SK-N-SH treated with all-trans-retinoic acid at 6 μM for 48 hours (cell line): ENCODE results near the gene CDH4.

Experiments used
- ATAC-seq: fragments of 200-7000 bp; cut with Tn5 transposase; 3 replicates; pipeline ENCODE4 v1.9.1; 2020; ENCODE audit warnings: mild to moderate bottlenecking, moderate library complexity
- ARNTL ChIP-seq: fragments of 450-650 bp; formaldehyde crosslinking; IDR thresholded peaks from 2 replicates; pipeline ENCODE4 v1.5.0; 2020; ENCODE audit warnings: low read depth, mild to moderate bottlenecking, moderate library complexity, borderline replicate concordance
- BACH2 ChIP-seq: fragments of 250-450 bp; sonication (Bioruptor Pico); IDR thresholded peaks from 2 replicates; pipeline ENCODE4 v1.9.0; 2021; ENCODE audit warnings: mild to moderate bottlenecking, borderline replicate concordance
- CSDC2 ChIP-seq: fragments of 250-450 bp; sonication (Bioruptor Pico); IDR thresholded peaks from 2 replicates; pipeline ENCODE4 v1.5.0; 2020; ENCODE audit warnings: mild to moderate bottlenecking, moderate library complexity
- ESRRG ChIP-seq: fragments of 250-450 bp; sonication (Bioruptor Pico); IDR thresholded peaks from 2 replicates; pipeline ENCODE4 v1.6.1; 2021; ENCODE audit warnings: mild to moderate bottlenecking
- GLIS3 ChIP-seq: fragments of 250-450 bp; sonication (Bioruptor Pico); IDR thresholded peaks from 2 replicates; pipeline ENCODE4 v1.5.0; 2020; ENCODE audit warnings: mild to moderate bottlenecking, moderate library complexity
- ISL1 ChIP-seq: fragments of 250-450 bp; sonication (Bioruptor Pico); IDR thresholded peaks from 2 replicates; pipeline ENCODE4 v2.1.2; 2022; ENCODE audit warnings: mild to moderate bottlenecking, moderate library complexity
- OSR1 ChIP-seq: fragments of 250-450 bp; sonication (Bioruptor Pico); IDR thresholded peaks from 2 replicates; pipeline ENCODE4 v1.8.0; 2022; ENCODE audit warnings: moderate library complexity, mild to moderate bottlenecking, inconsistent platforms
- PPARA ChIP-seq: fragments of 250-450 bp; sonication (Bioruptor Pico); IDR thresholded peaks from 2 replicates; pipeline ENCODE4 v1.5.0; 2020; ENCODE audit warnings: mild to moderate bottlenecking, borderline replicate concordance
- RARB ChIP-seq: fragments of 250-450 bp; sonication (Bioruptor Pico); IDR thresholded peaks from 2 replicates; pipeline ENCODE4 v1.8.0; 2021; ENCODE audit warnings: mild to moderate bottlenecking, moderate library complexity
- TCF4 ChIP-seq: fragments of 250-450 bp; sonication (Bioruptor Pico); IDR thresholded peaks from 2 replicates; pipeline ENCODE4 v1.8.0; 2021; ENCODE audit warnings: mild to moderate bottlenecking, moderate library complexity, borderline replicate concordance
- TOX ChIP-seq: fragments of 250-450 bp; sonication (Bioruptor Pico); IDR thresholded peaks from 2 replicates; pipeline ENCODE4 v1.8.0; 2021; ENCODE audit warnings: mild to moderate bottlenecking, moderate library complexity, borderline replicate concordance
- TSHZ2 ChIP-seq: fragments of 250-450 bp; sonication (Bioruptor Pico); IDR thresholded peaks from 2 replicates; pipeline ENCODE4 v1.5.0; 2020; ENCODE audit warnings: mild to moderate bottlenecking, moderate library complexity
- ZC3H10 ChIP-seq: fragments of 250-450 bp; sonication (Bioruptor Pico); IDR thresholded peaks from 2 replicates; pipeline ENCODE4 v1.5.1; 2021; ENCODE audit warnings: mild to moderate bottlenecking, moderate library complexity
- ZFP30 ChIP-seq: fragments of 450-650 bp; formaldehyde crosslinking; IDR thresholded peaks from 2 replicates; pipeline ENCODE4 v1.5.0; 2022; ENCODE audit warnings: mild to moderate bottlenecking, moderate library complexity
- ZNF565 ChIP-seq: fragments of 450-650 bp; formaldehyde crosslinking; conservative IDR thresholded peaks from 2 replicates; pipeline ENCODE4 v1.5.0; 2020; ENCODE audit warnings: low read depth, mild to moderate bottlenecking, moderate library complexity
- ZNF70 ChIP-seq: fragments of 450-650 bp; formaldehyde crosslinking; IDR thresholded peaks from 2 replicates; pipeline ENCODE4 v1.5.0; 2020; ENCODE audit warnings: mild to moderate bottlenecking, moderate library complexity
- ZNF8 ChIP-seq: fragments of 450-650 bp; formaldehyde crosslinking; IDR thresholded peaks from 2 replicates; pipeline ENCODE4 v1.5.0; 2020; ENCODE audit warnings: mild to moderate bottlenecking, moderate library complexity
- TF ChIP-seq, protein P1 (sequence below): fragments of 250-450 bp; sonication (Bioruptor Pico); IDR thresholded peaks from 2 replicates; pipeline ENCODE4 v1.5.1; 2020; ENCODE audit warnings: low read depth, mild to moderate bottlenecking, moderate library complexity
- TF ChIP-seq, protein P2 (sequence below): fragments of 250-450 bp; sonication (Bioruptor Pico); IDR thresholded peaks from 2 replicates; pipeline ENCODE4 v1.8.0; 2020; ENCODE audit warnings: mild to moderate bottlenecking, moderate library complexity, borderline replicate concordance
- TF ChIP-seq, protein P3 (sequence below): fragments of 250-450 bp; sonication (Bioruptor Pico); IDR thresholded peaks from 2 replicates; pipeline ENCODE4 v1.5.1; 2021; ENCODE audit warnings: mild to moderate bottlenecking, moderate library complexity
- TF ChIP-seq, protein P4 (sequence below): fragments of 250-450 bp; sonication (Bioruptor Pico); IDR thresholded peaks from 2 replicates; pipeline ENCODE4 v1.8.0; 2021; ENCODE audit warnings: low read depth, mild to moderate bottlenecking, moderate library complexity, borderline replicate concordance

CDH4 gene

DNA sequence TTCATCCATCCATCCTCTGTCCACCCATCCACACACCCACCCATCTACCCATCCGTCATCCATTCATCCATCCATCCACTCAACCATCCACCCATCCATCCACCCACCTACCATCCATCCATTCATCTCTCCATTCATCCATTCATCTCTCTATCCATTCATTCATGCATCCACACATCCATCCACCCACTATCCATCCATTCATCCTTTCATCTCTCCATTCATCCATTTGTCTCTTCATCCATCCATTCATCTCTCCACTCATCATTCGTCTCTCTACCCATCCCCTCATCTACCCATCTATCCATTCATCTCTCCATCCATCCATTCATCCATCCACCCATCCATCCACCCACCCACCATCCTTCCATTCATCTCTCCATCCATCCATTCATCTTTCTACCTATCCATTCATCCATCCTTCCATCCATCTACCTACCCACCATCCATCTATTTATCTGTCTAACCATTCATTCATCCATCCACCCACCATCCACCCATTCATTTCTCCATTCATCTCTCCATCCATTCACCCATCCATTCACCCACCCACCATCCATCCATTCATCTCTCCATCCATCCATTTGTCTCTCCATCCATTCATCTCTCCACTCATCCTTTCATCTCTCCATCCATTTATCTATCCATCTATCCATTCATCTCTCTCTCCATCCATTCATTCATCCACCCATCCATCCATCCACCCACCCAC, 538.2 kb downstream of the CDH4 start:
- no peak for TF ChIP-seq CSDC2
- no peak for TF ChIP-seq ZNF70 (CRISPR knock-in tag)
- TF ChIP-seq, protein P1, sequence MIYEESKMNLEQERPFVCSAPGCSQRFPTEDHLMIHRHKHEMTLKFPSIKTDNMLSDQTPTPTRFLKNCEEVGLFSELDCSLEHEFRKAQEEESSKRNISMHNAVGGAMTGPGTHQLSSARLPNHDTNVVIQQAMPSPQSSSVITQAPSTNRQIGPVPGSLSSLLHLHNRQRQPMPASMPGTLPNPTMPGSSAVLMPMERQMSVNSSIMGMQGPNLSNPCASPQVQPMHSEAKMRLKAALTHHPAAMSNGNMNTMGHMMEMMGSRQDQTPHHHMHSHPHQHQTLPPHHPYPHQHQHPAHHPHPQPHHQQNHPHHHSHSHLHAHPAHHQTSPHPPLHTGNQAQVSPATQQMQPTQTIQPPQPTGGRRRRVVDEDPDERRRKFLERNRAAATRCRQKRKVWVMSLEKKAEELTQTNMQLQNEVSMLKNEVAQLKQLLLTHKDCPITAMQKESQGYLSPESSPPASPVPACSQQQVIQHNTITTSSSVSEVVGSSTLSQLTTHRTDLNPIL (CRISPR knock-in tag): no peak
- no peak for TF ChIP-seq ZFP30
- no peak for TF ChIP-seq PPARA
- no peak for TF ChIP-seq TSHZ2 (CRISPR knock-in tag)
- TF ChIP-seq TCF4 (CRISPR knock-in tag): no peak
- no peak for TF ChIP-seq OSR1
- TF ChIP-seq TOX (CRISPR knock-in tag): no peak
- no peak for TF ChIP-seq ESRRG
- TF ChIP-seq RARB: no peak
- no peak for TF ChIP-seq ZC3H10 (CRISPR knock-in tag)
- no peak for TF ChIP-seq ARNTL (CRISPR knock-in tag)
- TF ChIP-seq GLIS3: no peak
- ATAC-seq: no peak

- TF ChIP-seq PPARA: no peak
- no peak for TF ChIP-seq RARB
- TF ChIP-seq ISL1: no peak
- TF ChIP-seq, protein P2, sequence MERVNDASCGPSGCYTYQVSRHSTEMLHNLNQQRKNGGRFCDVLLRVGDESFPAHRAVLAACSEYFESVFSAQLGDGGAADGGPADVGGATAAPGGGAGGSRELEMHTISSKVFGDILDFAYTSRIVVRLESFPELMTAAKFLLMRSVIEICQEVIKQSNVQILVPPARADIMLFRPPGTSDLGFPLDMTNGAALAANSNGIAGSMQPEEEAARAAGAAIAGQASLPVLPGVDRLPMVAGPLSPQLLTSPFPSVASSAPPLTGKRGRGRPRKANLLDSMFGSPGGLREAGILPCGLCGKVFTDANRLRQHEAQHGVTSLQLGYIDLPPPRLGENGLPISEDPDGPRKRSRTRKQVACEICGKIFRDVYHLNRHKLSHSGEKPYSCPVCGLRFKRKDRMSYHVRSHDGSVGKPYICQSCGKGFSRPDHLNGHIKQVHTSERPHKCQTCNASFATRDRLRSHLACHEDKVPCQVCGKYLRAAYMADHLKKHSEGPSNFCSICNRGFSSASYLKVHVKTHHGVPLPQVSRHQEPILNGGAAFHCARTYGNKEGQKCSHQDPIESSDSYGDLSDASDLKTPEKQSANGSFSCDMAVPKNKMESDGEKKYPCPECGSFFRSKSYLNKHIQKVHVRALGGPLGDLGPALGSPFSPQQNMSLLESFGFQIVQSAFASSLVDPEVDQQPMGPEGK (CRISPR knock-in tag): no peak
- TF ChIP-seq, protein P1 (CRISPR knock-in tag): no peak
- no peak for TF ChIP-seq GLIS3
- no peak for TF ChIP-seq TCF4 (CRISPR knock-in tag)
- TF ChIP-seq TSHZ2 (CRISPR knock-in tag): no peak
- no peak for TF ChIP-seq OSR1
- TF ChIP-seq, protein P3, sequence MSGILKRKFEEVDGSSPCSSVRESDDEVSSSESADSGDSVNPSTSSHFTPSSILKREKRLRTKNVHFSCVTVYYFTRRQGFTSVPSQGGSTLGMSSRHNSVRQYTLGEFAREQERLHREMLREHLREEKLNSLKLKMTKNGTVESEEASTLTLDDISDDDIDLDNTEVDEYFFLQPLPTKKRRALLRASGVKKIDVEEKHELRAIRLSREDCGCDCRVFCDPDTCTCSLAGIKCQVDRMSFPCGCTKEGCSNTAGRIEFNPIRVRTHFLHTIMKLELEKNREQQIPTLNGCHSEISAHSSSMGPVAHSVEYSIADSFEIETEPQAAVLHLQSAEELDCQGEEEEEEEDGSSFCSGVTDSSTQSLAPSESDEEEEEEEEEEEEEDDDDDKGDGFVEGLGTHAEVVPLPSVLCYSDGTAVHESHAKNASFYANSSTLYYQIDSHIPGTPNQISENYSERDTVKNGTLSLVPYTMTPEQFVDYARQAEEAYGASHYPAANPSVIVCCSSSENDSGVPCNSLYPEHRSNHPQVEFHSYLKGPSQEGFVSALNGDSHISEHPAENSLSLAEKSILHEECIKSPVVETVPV: no peak
- TF ChIP-seq ZFP30: no peak
- TF ChIP-seq ARNTL (CRISPR knock-in tag): no peak
- no peak for TF ChIP-seq ESRRG
- TF ChIP-seq TOX (CRISPR knock-in tag): no peak
- no peak for TF ChIP-seq ZNF70 (CRISPR knock-in tag)
- TF ChIP-seq ZC3H10 (CRISPR knock-in tag): no peak
- TF ChIP-seq ZNF8 (CRISPR knock-in tag): no peak
- TF ChIP-seq BACH2 (CRISPR knock-in tag): no peak
- TF ChIP-seq, protein P4, sequence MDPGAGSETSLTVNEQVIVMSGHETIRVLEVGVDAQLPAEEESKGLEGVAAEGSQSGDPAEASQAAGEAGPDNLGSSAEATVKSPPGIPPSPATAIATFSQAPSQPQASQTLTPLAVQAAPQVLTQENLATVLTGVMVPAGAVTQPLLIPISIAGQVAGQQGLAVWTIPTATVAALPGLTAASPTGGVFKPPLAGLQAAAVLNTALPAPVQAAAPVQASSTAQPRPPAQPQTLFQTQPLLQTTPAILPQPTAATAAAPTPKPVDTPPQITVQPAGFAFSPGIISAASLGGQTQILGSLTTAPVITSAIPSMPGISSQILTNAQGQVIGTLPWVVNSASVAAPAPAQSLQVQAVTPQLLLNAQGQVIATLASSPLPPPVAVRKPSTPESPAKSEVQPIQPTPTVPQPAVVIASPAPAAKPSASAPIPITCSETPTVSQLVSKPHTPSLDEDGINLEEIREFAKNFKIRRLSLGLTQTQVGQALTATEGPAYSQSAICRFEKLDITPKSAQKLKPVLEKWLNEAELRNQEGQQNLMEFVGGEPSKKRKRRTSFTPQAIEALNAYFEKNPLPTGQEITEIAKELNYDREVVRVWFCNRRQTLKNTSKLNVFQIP (CRISPR knock-in tag): no peak
- no peak for TF ChIP-seq ZNF565
- ATAC-seq: no peak
Measured at GRCh38 chr20:61791995-61792394, 539.9 kb downstream of the CDH4 start.
